ENCODE results near the gene PIAS2. TPM values are rescaled to one million over a fixed set of nuclear protein-coding genes. Genes with fewer than 3 reads are reported as not detected.

PIAS2 gene
- total RNA-seq, 4 donors from 2014 or later: 19.5 to 33.8 (median 27.0) TPM

GRCh38 chr18:46858290-46858689 is 59.0 kb downstream of the PIAS2 start:
- in situ Hi-C loops (cut with MboI; ENCODE audit: low pct_ligation_motif_present in 1 of 4, low pct_unique_long_range_greater_than_20kb in 1 of 4, low sequenced_read_pairs in 3 of 4): no loop called here
- Histone ChIP-seq H3K4me1 (no peaks in the 10 kb centered on the region), H3K9me3 (no peaks in the 10 kb centered on the region), H3K36me3 (peaks cover 0 to 9% (median 0%) of the 10 kb centered on the region in 4 donors), H3K27ac (no peak overlapping the region), H3K27me3 (no peaks in the 10 kb centered on the region), H3K4me3 (no peak overlapping the region)
- no peak for TF ChIP-seq CTCF (IDR thresholded peaks at IDR 0.05)
- no peak for TF ChIP-seq POLR2AphosphoS5 (IDR thresholded peaks at IDR 0.05)
- no peak for TF ChIP-seq EP300 (IDR thresholded peaks at IDR 0.05; ENCODE audit: low read depth)
- no peak for TF ChIP-seq POLR2A (IDR thresholded peaks at IDR 0.05)
- intact Hi-C loops (cut with DNase I; ENCODE audit: low total_unique reads): no loop called here
- WGBS, 2 donors (ENCODE audit: low coverage in 1 of 2): 94 to 95% methylated on average over 4 of the region's 4 CpGs
- DNase-seq: no peak

GRCh38 chr18:46856973-46857372 is 60.3 kb downstream of the PIAS2 start:
- TF ChIP-seq POLR2A (IDR thresholded peaks at IDR 0.05) (no peak), POLR2AphosphoS5 (IDR thresholded peaks at IDR 0.05) (no peak), CTCF (IDR thresholded peaks at IDR 0.05) (no peak), EP300 (IDR thresholded peaks at IDR 0.05; ENCODE audit: low read depth) (no peak)
- H3K4me3 ChIP-seq: no peak overlapping the region
- in situ Hi-C loops (cut with MboI; ENCODE audit: low pct_ligation_motif_present in 1 of 4, low pct_unique_long_range_greater_than_20kb in 1 of 4, low sequenced_read_pairs in 3 of 4) (no loop called here), intact Hi-C loops (cut with DNase I; ENCODE audit: low total_unique reads) (no loop called here)
- H3K27ac ChIP-seq: no peak overlapping the region
- no peaks in the 10 kb centered on the region for H3K4me1 ChIP-seq
- no peaks in the 10 kb centered on the region for H3K27me3 ChIP-seq
- no peaks in the 10 kb centered on the region for H3K9me3 ChIP-seq
- no peak for DNase-seq
- peaks cover 0 to 9% (median 0%) of the 10 kb centered on the region in 4 donors for H3K36me3 ChIP-seq

- Histone ChIP-seq H3K27ac (no peak overlapping the region), H3K9me3 (no peaks in the 10 kb centered on the region), H3K4me3 (no peak overlapping the region), H3K4me1 (no peaks in the 10 kb centered on the region), H3K36me3 (peaks cover 0 to 15% (median 0%) of the 10 kb centered on the region in 4 donors), H3K27me3 (no peaks in the 10 kb centered on the region)
- intact Hi-C loops (cut with DNase I; ENCODE audit: low total_unique reads): no loop called here
- TF ChIP-seq POLR2AphosphoS5 (IDR thresholded peaks at IDR 0.05) (no peak), CTCF (IDR thresholded peaks at IDR 0.05) (no peak), EP300 (IDR thresholded peaks at IDR 0.05; ENCODE audit: low read depth) (no peak), POLR2A (IDR thresholded peaks at IDR 0.05) (no peak)
- in situ Hi-C loops (cut with MboI; ENCODE audit: low pct_ligation_motif_present in 1 of 4, low pct_unique_long_range_greater_than_20kb in 1 of 4, low sequenced_read_pairs in 3 of 4): no loop called here
- DNase-seq: no peak
These were observed 68.3 kb downstream of the PIAS2 start for GRCh38 chr18:46849007-46849406.

GRCh38 chr18:46843372-46843771 is 73.9 kb downstream of the PIAS2 start:
- intact Hi-C loops (cut with DNase I; ENCODE audit: low total_unique reads): no loop called here
- H3K27me3 ChIP-seq: no peaks in the 10 kb centered on the region
- in situ Hi-C loops (cut with MboI; ENCODE audit: low pct_ligation_motif_present in 1 of 4, low pct_unique_long_range_greater_than_20kb in 1 of 4, low sequenced_read_pairs in 3 of 4): no loop called here

More at GRCh38 chr18:46843372-46843771, 73.9 kb downstream of the PIAS2 start:
- DNase-seq: no peak
- no peak overlapping the region for H3K4me3 ChIP-seq
- WGBS, 2 donors (ENCODE audit: low coverage in 1 of 2): 98 to 100% methylated on average over 1 of the region's 1 CpG
- peaks cover 0 to 16% (median 0%) of the 10 kb centered on the region in 4 donors for H3K36me3 ChIP-seq
- H3K9me3 ChIP-seq: no peaks in the 10 kb centered on the region
- TF ChIP-seq EP300 (IDR thresholded peaks at IDR 0.05; ENCODE audit: low read depth) (no peak), CTCF (IDR thresholded peaks at IDR 0.05) (no peak), POLR2AphosphoS5 (IDR thresholded peaks at IDR 0.05) (no peak), POLR2A (IDR thresholded peaks at IDR 0.05) (no peak)
- no peaks in the 10 kb centered on the region for H3K4me1 ChIP-seq
- no peak overlapping the region for H3K27ac ChIP-seq
